HepG2 (cell line): ENCODE data around the gene CSNK1D. TPM values are rescaled to one million over a fixed set of nuclear protein-coding genes. Genes with fewer than 3 reads are reported as not detected.
A peak's percentile ranks its signal among the peaks of the same experiment; 100 is the strongest.

Source experiments
- ASH2L ChIP-seq: fragments of 300-600, 200-600 bp; sonication (generic); IDR thresholded peaks from 2 replicates; pipeline ENCODE4 v1.7.0; 2017; ENCODE audit warnings: low read depth, mild to moderate bottlenecking, moderate library complexity, mixed read lengths, low read length; ENCODE audit not compliant: insufficient read length
- HNF1A ChIP-seq, 2 experiments: sonication (generic) in 1 of 2; formaldehyde crosslinking in 1 of 2; IDR thresholded peaks; 2 replicates each; pipeline versions ENCODE4 v1.4.0 to v1.6.1; 2016 to 2020; ENCODE audit warnings: borderline replicate concordance in 1 of 2, low read depth in 1 of 2, mild to moderate bottlenecking in 1 of 2, missing genetic modification reagents in 1 of 2
- KAT2B ChIP-seq: fragments of 150-350 bp; IDR thresholded peaks from 2 replicates; pipeline ENCODE4 v1.6.1; 2014; ENCODE audit warnings: low read depth, low read length, borderline replicate concordance
- MED1 ChIP-seq: sonication (generic); formaldehyde crosslinking; IDR thresholded peaks from 2 replicates; pipeline ENCODE4 v1.4.0; 2020; ENCODE audit warnings: missing genetic modification reagents
- RBM22 ChIP-seq: fragments of 200-400 bp; formaldehyde crosslinking; optimal IDR thresholded peaks from 2 replicates; pipeline ENCODE3; 2017; ENCODE audit warnings: mild to moderate bottlenecking, low read length, moderate library complexity
- YY1 ChIP-seq: IDR thresholded peaks from 2 replicates; pipeline ENCODE4 v1.6.1; 2011; ENCODE audit warnings: low read length, low read depth, moderate library complexity, mild to moderate bottlenecking; ENCODE audit not compliant: insufficient read depth, insufficient replicate concordance
- ZFP36 ChIP-seq: fragments of 150-350 bp; IDR thresholded peaks from 2 replicates; pipeline ENCODE4 v1.6.1; 2018; ENCODE audit warnings: borderline replicate concordance, low read length, low read depth; ENCODE audit not compliant: partially characterized antibody
- ZNF331 ChIP-seq: sonication (generic); formaldehyde crosslinking; IDR thresholded peaks from 2 replicates; pipeline ENCODE4 v1.4.0; 2020; ENCODE audit warnings: missing genetic modification reagents
- ZNF460 ChIP-seq: sonication (generic); formaldehyde crosslinking; IDR thresholded peaks from 2 replicates; pipeline ENCODE4 v1.5.1; 2020; ENCODE audit warnings: missing genetic modification reagents, mild to moderate bottlenecking, borderline replicate concordance
- ZNF510 ChIP-seq: sonication (generic); formaldehyde crosslinking; IDR thresholded peaks from 2 replicates; pipeline ENCODE4 v1.4.0; 2020; ENCODE audit warnings: low read depth, mild to moderate bottlenecking, missing genetic modification reagents
- ZNF557 ChIP-seq: sonication (generic); formaldehyde crosslinking; IDR thresholded peaks from 2 replicates; pipeline ENCODE4 v1.4.0; 2020; ENCODE audit warnings: missing genetic modification reagents
- ZNF781 ChIP-seq: sonication (generic); formaldehyde crosslinking; IDR thresholded peaks from 2 replicates; pipeline ENCODE4 v1.5.1; 2020; ENCODE audit warnings: borderline replicate concordance, mild to moderate bottlenecking, missing genetic modification reagents; ENCODE audit errors: not compliant biosample characterization
- polyA plus RNA-seq, 8 experiments: library from polyadenylated mRNA; depleted of rRNA in 3 of 8; stranded (reverse) in 7 of 8; unstranded in 1 of 8; fragments of >200 nt; fragmentation: Illumina TruSeq in 4 of 8; extraction: Trizol in 4 of 8; gene quantifications; 2 replicates each; pipeline versions ENCODE4 v1.2.1 to v1.2.3, GENCODE V29; 2011 to 2016; ENCODE audit warnings: low read depth in 4 of 8, missing spikeins in 1 of 8, mixed read lengths in 1 of 8; ENCODE audit not compliant: insufficient read depth in 1 of 8
- total RNA-seq, 5 experiments: library from RNA; depleted of rRNA; stranded (reverse); fragments of >200 nt; fragmentation: Illumina TruSeq; extraction: Trizol; gene quantifications; 2 replicates each; pipeline ENCODE4 v1.2.3, GENCODE V29; 2016; ENCODE audit warnings: low read depth in 1 of 5
- TF ChIP-seq, protein P1 (sequence below): sonication (generic); formaldehyde crosslinking; conservative IDR thresholded peaks from 2 replicates; pipeline ENCODE4 v1.4.0; 2020; ENCODE audit warnings: missing genetic modification reagents
- TF ChIP-seq, protein P2 (sequence below): sonication (generic); formaldehyde crosslinking; IDR thresholded peaks from 2 replicates; pipeline ENCODE4 v1.4.0; 2020; ENCODE audit warnings: missing genetic modification reagents
- TF ChIP-seq, protein P3 (sequence below): sonication (generic); formaldehyde crosslinking; conservative IDR thresholded peaks from 2 replicates; pipeline ENCODE4 v1.8.0; 2022; ENCODE audit warnings: missing genetic modification reagents

CSNK1D gene
- total and polyA plus RNA-seq, 2 of the 13 experiments (the other 11 are each of a cell fraction or from before 2014, with no cell fraction given) = 31.5 to 128 TPM

GRCh38 chr17:82230609-82231311 lies 42.7 kb downstream of the CSNK1D start (continued):
- TF ChIP-seq, protein P1, sequence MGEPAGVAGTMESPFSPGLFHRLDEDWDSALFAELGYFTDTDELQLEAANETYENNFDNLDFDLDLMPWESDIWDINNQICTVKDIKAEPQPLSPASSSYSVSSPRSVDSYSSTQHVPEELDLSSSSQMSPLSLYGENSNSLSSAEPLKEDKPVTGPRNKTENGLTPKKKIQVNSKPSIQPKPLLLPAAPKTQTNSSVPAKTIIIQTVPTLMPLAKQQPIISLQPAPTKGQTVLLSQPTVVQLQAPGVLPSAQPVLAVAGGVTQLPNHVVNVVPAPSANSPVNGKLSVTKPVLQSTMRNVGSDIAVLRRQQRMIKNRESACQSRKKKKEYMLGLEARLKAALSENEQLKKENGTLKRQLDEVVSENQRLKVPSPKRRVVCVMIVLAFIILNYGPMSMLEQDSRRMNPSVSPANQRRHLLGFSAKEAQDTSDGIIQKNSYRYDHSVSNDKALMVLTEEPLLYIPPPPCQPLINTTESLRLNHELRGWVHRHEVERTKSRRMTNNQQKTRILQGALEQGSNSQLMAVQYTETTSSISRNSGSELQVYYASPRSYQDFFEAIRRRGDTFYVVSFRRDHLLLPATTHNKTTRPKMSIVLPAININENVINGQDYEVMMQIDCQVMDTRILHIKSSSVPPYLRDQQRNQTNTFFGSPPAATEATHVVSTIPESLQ (CRISPR knock-in tag) = peak; percentile 91
- TF ChIP-seq ZNF460 (CRISPR knock-in tag) (peak; percentile 46; the same call in 1 of the 2 replicates), KAT2B (no peak), ZNF557 (CRISPR knock-in tag) (peak; percentile 97), RBM22 (no peak), ZNF331 (peak; percentile 93), ASH2L (peak; percentile 52), ZNF781 (CRISPR knock-in tag) (peak; percentile 71), YY1 (peak; percentile 89), ZNF510 (CRISPR knock-in tag) (peak; percentile 98; the same call in 1 of the 2 replicates), ZFP36 (no peak), MED1 (CRISPR knock-in tag) (peak; percentile 98), HNF1A (IDR thresholded peaks at IDR 0.05; ENCODE audit: low read depth) (no peak), HNF1A (CRISPR knock-in tag; IDR thresholded peaks at IDR 0.05; ENCODE audit: borderline replicate concordance) (peak; percentile 89)
- TF ChIP-seq, protein P2, sequence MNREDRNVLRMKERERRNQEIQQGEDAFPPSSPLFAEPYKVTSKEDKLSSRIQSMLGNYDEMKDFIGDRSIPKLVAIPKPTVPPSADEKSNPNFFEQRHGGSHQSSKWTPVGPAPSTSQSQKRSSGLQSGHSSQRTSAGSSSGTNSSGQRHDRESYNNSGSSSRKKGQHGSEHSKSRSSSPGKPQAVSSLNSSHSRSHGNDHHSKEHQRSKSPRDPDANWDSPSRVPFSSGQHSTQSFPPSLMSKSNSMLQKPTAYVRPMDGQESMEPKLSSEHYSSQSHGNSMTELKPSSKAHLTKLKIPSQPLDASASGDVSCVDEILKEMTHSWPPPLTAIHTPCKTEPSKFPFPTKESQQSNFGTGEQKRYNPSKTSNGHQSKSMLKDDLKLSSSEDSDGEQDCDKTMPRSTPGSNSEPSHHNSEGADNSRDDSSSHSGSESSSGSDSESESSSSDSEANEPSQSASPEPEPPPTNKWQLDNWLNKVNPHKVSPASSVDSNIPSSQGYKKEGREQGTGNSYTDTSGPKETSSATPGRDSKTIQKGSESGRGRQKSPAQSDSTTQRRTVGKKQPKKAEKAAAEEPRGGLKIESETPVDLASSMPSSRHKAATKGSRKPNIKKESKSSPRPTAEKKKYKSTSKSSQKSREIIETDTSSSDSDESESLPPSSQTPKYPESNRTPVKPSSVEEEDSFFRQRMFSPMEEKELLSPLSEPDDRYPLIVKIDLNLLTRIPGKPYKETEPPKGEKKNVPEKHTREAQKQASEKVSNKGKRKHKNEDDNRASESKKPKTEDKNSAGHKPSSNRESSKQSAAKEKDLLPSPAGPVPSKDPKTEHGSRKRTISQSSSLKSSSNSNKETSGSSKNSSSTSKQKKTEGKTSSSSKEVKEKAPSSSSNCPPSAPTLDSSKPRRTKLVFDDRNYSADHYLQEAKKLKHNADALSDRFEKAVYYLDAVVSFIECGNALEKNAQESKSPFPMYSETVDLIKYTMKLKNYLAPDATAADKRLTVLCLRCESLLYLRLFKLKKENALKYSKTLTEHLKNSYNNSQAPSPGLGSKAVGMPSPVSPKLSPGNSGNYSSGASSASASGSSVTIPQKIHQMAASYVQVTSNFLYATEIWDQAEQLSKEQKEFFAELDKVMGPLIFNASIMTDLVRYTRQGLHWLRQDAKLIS (CRISPR knock-in tag) = no peak
- TF ChIP-seq, protein P3, sequence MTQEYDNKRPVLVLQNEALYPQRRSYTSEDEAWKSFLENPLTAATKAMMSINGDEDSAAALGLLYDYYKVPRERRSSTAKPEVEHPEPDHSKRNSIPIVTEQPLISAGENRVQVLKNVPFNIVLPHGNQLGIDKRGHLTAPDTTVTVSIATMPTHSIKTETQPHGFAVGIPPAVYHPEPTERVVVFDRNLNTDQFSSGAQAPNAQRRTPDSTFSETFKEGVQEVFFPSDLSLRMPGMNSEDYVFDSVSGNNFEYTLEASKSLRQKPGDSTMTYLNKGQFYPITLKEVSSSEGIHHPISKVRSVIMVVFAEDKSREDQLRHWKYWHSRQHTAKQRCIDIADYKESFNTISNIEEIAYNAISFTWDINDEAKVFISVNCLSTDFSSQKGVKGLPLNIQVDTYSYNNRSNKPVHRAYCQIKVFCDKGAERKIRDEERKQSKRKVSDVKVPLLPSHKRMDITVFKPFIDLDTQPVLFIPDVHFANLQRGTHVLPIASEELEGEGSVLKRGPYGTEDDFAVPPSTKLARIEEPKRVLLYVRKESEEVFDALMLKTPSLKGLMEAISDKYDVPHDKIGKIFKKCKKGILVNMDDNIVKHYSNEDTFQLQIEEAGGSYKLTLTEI (CRISPR knock-in tag) = no peak
